HFFc6 (cell line): Measurements from ENCODE around the gene RALY. TPM values are rescaled to one million over a fixed set of nuclear protein-coding genes. Genes with fewer than 3 reads are reported as not detected.

ENCODE experiments used
- DNase-seq: peaks from one replicate; pipeline ENCODE4 v3.0.0-alpha.2; 2018
- H3K27ac Mint-ChIP-seq: 2 replicates; pipeline ENCODE4 v1.8.0; 2020; ENCODE audit warnings: mild to moderate bottlenecking, mixed read lengths
- H3K27me3 Mint-ChIP-seq: 2 replicates; pipeline ENCODE4 v1.8.0; 2021; ENCODE audit warnings: mild to moderate bottlenecking, moderate library complexity, mixed read lengths; ENCODE audit not compliant: insufficient read depth
- H3K36me3 Mint-ChIP-seq: 2 replicates; pipeline ENCODE4 v1.8.0; 2021; ENCODE audit warnings: low read depth, mixed read lengths
- H3K4me1 Mint-ChIP-seq: 2 replicates; pipeline ENCODE4 v1.8.0; 2020; ENCODE audit warnings: low read depth, mixed read lengths
- H3K4me3 Mint-ChIP-seq: 2 replicates; pipeline ENCODE4 v1.8.0; 2020; ENCODE audit warnings: mild to moderate bottlenecking, moderate library complexity, mixed read lengths
- H3K9me3 Mint-ChIP-seq: 2 replicates; pipeline ENCODE4 v1.8.0; 2020; ENCODE audit warnings: mild to moderate bottlenecking, mixed read lengths
- CTCF ChIP-seq: fragments of 200-600 bp; sonication (generic); IDR thresholded peaks from 2 replicates; pipeline ENCODE4 v1.5.0; 2021; ENCODE audit warnings: antibody characterized with exemption, mild to moderate bottlenecking
- total RNA-seq, 6 experiments: library from RNA; stranded (reverse); fragmentation: NEBNext Ultra II Directional; extraction: Animal tissue kit (Norgen Biotek cat#: 25700); gene quantifications; 2 replicates in 1 of 6; 3 replicates in 5 of 6; pipeline ENCODE4 v1.2.3, GENCODE V29; 2021

The RALY gene
- total RNA-seq, 6 experiments from 2014 or later: 108 to 124 (median 118) TPM

DNA sequence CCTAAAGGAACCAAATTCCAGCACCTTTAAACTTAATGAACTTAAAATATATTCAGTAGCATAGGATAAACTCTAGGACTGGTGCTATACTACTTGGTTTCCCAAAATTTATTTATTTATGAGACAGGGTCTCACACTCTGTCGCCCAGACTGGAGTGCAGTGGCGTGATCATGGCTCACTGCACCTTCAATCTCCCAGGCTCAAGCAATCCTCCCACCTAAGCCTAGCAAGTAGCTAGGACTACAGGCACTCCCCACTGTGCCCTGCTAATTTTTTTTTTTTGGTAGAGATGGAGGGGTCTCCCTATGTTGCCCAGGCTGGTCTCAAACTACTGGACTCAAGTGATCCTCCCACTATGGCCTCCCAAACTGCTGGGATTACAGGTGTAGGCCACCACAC, 96.9 kb downstream of the RALY start:
- H3K27me3 Mint-ChIP-seq: peaks cover 4% of the 10 kb centered on the region
- no peak for TF ChIP-seq CTCF
- H3K4me3 Mint-ChIP-seq: no peak overlapping the region
- peak overlapping the region; percentile 42 for H3K27ac Mint-ChIP-seq
- no peaks in the 10 kb centered on the region; the same call in 1 of the 2 replicates for H3K4me1 Mint-ChIP-seq
- no peaks in the 10 kb centered on the region for H3K9me3 Mint-ChIP-seq
- peaks cover 38% of the 10 kb centered on the region for H3K36me3 Mint-ChIP-seq
- no peak for DNase-seq

DNA sequence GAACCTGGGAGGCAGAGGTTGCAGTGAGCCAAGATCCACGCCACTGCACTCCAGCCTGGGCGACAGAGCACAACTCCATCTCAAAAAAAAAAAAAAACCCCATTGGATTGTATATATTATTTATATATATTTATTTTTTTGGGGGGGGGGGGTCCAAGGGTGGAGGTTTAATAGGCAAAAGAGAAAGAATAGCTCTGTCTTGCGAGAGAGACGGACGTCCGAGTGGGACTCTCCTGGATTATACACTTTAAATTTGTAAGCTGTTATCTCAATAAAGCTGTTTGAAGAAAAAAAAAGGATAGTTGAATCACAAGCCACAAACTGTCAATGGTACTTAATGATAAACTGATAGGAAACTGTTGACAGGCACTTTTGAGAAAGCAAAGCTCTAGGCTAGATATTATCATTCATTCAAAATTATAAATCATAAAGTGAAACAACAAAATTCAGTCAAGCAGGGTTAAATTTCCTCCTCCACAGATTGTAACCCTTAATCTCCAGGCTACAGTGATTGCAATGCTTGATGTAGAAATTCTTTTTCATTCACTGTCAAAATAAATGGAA, 98.0 kb downstream of the RALY start:
- Mint-ChIP-seq H3K27me3 (peaks cover 2% of the 10 kb centered on the region; the same call in 1 of the 2 replicates), H3K4me1 (peaks cover 2% of the 10 kb centered on the region), H3K9me3 (no peaks in the 10 kb centered on the region), H3K27ac (no peak overlapping the region; the same call in 1 of the 2 replicates), H3K4me3 (no peak overlapping the region), H3K36me3 (peaks cover 47% of the 10 kb centered on the region)
- DNase-seq: no peak
- no peak for TF ChIP-seq CTCF

- no peak for TF ChIP-seq CTCF
- H3K27me3 Mint-ChIP-seq: no peaks in the 10 kb centered on the region
- no peak overlapping the region for H3K4me3 Mint-ChIP-seq
- no peak overlapping the region for H3K27ac Mint-ChIP-seq
- DNase-seq: no peak
- no peaks in the 10 kb centered on the region for H3K9me3 Mint-ChIP-seq
- H3K4me1 Mint-ChIP-seq: peaks cover 9% of the 10 kb centered on the region
- peaks cover 42% of the 10 kb centered on the region for H3K36me3 Mint-ChIP-seq
These were observed 100.2 kb downstream of the RALY start for GRCh38 chr20:34093895-34094294.

DNA sequence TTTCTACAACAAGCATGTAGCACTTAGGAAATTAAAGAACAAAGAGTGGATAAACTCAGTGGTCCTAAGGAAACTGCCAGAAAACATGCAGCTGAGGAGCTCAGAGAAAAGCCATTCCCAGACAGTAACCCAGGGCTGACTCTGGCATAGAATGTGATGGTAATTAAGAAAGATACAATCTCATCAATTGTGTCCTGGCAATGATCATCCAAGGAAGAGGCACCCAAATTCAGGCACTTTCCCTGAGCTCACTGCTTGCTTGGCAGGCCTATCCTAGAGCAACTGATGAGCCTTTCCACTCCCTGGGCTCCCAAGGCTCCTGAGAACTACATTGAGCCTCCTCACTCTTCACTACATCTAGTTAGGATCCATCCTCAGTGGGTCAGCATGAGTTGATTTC, 102.1 kb downstream of the RALY start:
- Mint-ChIP-seq H3K4me1 (peaks cover 16% of the 10 kb centered on the region), H3K27me3 (no peaks in the 10 kb centered on the region), H3K4me3 (no peak overlapping the region), H3K27ac (no peak overlapping the region), H3K9me3 (no peaks in the 10 kb centered on the region), H3K36me3 (peaks cover 44% of the 10 kb centered on the region)
- DNase-seq: no peak
- TF ChIP-seq CTCF: no peak

GRCh38 chr20:34096699-34097444, 103.2 kb downstream of the RALY start:
- H3K27me3 Mint-ChIP-seq: no peaks in the 10 kb centered on the region
- H3K4me3 Mint-ChIP-seq: no peak overlapping the region
- no peak for TF ChIP-seq CTCF
- H3K4me1 Mint-ChIP-seq: peaks cover 22% of the 10 kb centered on the region
- no peak for DNase-seq
- no peaks in the 10 kb centered on the region for H3K9me3 Mint-ChIP-seq
- H3K27ac Mint-ChIP-seq: peak overlapping the region; percentile 43
- peaks cover 45% of the 10 kb centered on the region for H3K36me3 Mint-ChIP-seq
